Stimulated activated naive CD4-positive, alpha-beta T cell treated with Interleukin-2 at 50 U/mL for 16 hours (primary cell): ENCODE results near the gene CWC27.
"Not testable (repeated sequence)": the region's sequence is repeated elsewhere in the genome, so short reads cannot be mapped to it uniquely, and the experiment has no call there.

Experiments used
- DNase-seq: peaks from one replicate; lab custom pipeline; 2025; lab: John Stamatoyannopoulos, UW

The CWC27 gene

DNA sequence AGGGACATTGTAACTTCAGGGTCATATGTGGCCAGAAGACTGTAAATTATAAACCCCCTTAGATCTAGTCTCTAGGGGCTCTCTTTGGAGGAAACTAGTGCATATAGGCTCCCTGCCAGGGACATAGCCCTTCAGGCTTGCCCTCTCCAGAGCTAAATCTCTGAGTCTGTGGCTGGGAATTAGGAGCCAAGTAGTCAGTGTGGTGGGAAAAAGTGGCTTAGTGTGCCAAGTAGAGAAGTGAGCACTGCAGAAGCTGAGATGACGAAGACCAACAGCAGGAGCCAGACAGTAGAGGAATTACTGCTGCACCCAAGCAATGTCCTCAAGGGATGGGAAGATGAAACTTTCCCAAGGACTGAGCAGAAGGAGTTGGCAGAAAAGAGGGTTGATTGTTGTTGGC lies 71.2 kb downstream of the CWC27 start:
- no peak for DNase-seq

DNA sequence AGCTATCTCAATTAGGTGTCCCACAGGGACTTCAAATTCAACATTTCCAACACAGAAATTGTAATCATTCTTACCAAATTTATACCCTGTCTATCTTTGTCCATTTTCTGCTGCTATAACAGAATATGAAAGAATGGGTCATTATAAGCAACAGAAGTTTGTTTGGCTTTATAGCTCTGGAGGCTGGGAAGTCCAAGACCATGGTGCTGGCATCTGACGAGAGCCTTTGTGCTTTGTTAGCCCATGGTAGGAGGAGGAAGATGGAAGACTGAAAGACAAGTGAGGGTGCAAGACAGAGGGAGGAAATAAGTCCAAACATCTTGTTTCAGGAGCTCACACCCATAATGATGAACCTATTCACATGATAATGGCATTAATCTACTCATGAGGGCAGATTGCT lies 72.2 kb downstream of the CWC27 start:
- DNase-seq = no peak

DNA sequence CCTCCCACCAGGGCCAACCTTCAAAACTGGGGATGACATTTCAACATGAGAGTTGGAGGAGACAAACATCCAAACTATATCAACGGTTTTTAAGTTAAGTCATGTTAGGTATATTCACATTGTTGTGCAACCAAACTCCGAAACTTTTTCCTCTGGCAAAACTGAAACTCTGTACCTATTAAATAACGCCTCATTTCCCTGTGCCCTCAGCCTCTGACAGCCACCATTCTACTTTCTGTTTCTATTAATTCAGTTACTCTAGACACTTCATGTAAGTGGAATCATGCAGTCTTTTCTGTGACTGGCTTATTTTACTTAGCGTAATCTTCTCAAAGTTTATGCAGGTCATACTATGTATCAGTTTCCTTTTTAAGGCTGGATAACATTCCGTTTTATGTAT lies 85.0 kb downstream of the CWC27 start:
- no peak for DNase-seq

DNA sequence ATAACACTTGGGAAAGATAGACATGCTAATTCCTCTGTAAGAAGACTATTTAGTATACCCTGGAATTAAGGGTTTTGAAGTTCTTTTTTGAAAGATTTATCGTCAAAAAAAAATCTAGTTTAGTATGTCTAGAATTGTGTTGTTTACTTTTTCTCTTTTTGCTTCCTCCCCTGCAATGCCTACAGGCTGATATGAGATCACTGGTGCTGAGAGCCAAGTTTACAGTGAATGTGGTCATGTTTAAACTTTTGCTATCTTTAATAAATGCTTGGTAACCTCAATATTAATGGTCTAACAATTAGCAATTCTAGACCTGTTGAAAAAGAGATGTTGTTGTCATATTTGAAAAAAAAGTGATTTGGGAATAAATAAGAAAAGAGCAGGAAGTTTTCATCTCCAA lies 86.1 kb downstream of the CWC27 start:
- no peak for DNase-seq

DNA sequence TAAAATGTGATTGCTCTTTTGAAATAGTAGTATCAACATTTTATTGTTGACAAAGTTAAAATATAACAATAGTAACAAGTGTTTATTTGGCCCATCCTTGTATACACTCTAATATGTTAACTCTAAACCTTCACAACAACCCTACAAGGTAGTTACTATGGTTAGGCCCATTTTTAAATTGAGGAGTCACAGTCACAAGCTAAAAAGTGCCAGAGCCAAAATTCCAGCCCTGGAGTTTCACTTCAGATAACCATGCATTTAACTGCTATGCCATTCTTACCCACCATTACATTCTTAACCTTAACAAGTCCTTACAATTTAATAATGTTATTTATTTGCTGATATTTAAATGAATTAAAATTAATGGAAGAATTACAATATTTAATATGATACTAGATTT lies 91.2 kb downstream of the CWC27 start:
- DNase-seq = no peak

DNA sequence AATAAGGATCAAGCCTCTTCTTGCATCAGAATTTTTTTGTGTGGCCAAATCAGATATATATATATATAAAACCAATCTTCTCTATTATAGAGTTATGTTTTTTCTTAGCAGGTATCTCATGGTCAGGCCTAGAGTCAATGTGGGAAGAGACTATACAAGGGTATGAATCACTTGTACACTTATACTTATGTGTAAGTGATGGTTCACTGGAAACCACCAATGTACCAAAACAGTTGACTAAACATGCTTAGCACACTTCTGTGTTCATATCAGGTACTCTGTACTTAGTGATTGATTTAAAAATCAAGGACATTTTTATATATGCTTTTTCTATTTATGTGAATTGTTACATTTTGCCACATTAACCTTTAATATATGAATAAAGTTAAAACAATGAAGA lies 92.6 kb downstream of the CWC27 start:
- DNase-seq = no peak

DNA sequence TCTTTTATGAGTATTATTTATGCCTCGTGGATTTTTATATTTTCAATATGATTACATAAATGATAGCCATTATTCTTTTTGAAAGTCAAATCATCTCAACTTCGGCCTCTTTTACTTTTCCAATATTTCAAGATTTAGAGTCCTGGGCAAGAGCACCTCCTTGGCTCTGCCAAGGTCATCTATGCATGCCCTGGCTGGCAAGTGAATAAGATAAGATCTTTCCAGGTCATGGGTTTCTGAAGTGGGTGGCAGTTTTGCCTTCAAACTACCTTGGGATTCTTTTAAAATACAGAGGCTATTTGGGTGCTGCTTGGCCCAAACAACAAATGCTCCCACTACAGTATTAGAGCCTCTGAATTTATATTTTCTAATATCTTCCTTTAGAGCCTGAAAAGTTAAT lies 95.4 kb downstream of the CWC27 start:
- DNase-seq = no peak

DNA sequence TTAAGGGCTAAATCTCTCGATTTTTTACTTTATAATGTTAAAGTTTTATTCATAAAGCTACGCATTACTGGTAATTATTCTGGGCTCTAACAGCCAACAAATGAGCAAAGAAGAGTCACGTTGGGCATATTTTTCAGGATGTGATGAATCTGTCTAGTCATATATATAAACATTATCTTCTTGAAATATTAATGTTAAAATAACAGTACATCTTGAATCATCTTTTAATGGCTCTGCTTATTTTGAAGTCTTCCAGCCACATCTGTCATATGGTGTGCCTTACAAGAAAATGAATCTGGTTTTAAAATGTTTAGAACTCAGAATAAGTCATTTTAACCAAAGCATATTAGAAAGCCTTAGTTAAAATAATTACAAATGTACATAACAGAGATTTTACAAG lies 96.9 kb downstream of the CWC27 start:
- no peak for DNase-seq

DNA sequence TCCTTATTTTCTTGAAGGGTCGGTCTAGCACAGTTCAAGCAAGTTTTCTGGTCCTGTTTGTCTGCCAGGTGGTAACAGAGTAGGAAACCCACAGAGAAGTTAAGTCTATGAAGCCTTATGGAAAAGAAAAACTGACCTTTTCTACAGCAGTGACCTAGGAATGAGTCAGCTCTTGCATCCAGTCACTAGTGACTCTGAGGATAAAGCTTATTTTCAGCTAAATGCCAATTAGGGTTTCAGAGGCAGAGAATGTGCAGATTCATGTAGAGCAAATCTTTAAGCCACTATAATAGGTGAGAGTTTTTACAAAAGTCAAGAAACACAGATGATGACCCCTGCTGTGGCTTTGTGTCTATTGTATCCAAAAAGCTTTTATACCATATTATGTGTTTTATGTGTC lies 100.7 kb downstream of the CWC27 start:
- no peak for DNase-seq

DNA sequence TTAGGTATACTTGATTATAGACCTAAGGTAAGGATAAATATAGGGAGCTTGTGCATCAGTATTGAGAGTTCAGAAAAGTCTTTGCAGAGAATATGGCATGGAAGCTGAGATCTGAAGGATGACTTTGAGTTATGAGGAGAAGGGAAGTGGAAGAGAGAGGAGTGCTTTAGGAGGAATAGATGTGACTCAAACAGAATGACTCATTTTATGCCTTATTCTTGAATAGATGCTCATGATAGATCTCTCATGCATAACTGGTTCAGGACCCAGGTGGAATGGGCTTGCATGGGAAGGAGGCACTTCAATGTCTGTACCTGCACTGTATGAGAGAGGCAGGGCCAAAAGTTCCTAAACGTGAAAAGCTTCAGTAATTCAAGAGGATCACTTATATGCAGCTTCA lies 103.3 kb downstream of the CWC27 start:
- DNase-seq = no peak

DNA sequence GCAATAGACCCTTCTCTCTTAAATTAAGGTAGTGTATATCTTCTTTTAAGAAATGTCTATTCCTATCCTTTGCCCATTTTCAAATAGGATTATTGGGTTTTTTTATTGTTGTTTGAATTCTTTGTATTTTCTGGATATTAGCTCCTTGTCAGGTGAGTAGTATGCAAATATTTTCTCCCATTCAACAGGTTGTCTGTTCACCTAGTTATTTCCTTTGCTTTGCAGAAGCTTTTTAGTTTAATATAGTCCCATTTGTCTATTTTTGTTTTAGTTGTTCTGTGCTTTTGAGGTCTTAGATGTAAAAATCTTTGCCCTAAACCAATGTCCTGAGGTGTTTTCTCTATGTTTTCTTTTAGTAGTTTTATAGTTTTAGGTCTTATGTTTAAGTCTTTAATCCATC lies 104.7 kb downstream of the CWC27 start:
- DNase-seq = no peak

DNA sequence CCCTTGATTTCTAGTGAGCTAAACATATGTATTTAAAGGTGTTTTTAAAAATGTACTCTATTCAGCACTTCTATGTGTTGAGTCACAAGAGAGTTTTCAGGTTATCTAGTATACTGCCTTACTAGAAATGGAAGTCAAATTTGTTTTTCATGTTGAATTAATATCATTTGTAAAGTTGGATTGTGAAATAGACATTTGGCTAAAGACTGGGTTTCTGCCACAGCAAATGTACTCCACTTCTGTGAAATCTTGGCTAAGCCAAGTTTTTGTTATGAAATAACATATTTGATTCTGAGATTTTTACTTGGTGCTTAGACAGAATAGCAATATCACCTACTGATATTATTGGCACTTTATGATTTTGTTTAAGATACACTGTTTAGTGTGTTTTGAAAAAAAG lies 106.0 kb downstream of the CWC27 start:
- DNase-seq = no peak

DNA sequence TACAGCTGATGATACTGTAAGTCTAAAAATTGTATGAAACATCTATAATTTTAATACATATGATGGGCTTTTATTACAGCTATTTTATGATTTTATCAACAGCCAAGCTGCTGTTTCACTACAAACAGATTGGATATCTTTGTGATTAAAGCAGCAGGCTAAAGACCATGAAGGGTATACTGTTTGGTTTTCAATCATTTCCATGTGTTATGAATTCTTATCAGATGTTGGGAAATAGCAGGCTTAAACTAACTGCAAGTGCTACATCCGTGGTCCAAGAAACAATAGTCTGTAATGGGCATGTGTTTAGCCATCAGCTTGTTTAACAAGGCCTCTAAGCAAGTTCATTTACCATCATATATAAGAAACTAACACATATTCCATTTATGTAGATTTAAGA lies 107.5 kb downstream of the CWC27 start:
- DNase-seq = no peak

DNA sequence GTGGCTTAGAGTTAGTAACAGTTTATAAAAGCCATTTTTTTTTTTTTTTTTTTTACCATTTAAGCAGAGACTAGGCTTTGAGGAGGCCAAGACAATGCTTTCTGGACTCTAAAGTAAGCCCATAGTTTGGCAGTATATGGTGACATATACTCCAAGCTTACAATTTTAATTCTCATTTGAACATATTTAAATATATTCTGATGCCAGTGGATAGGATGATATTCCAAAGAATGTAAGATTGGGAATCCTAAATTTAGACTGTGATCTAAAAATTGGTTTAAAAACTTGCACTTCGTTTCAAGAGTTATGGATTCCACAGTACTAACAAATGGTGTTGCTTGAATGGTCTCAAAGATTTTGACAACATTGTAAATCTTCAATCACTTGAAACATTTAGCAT lies 112.1 kb downstream of the CWC27 start:
- DNase-seq = no peak

DNA sequence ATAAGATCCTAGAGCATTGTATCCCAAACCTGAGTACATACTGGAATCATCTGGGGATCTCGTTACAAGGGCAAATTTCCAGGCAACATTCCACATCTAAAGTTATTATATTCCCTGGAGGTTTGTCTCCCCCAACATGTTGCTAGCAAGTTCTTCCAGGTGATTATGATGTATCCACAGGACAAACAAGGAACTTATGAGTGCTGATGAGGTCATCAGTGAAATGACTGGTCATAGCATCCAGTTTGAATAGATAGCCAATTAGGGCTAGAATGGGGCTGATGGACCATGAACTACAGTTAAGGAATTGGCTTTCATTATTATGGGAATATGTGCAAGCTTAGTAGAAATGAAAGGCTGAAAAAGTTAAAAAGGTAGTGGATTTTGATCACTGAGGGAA lies 115.2 kb downstream of the CWC27 start:
- DNase-seq = no peak

DNA sequence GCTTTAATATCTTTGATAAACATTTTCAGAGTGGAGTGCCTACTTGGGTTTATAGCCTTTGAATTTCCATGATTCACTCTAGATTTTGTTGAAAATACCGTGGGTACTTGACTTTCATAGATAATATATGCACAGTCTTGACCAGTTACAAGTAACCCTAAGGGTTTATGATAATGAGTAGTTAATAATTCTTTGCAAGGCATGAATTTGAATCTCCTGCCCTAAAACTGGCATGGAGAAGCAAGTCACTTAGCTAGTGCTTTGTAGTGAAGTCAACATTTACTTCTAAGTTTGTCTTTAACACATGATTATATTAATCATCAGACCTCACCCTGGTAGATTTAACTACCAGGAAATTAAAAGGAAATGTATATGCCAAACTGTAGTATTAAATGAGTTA lies 115.8 kb downstream of the CWC27 start:
- DNase-seq = no peak

DNA sequence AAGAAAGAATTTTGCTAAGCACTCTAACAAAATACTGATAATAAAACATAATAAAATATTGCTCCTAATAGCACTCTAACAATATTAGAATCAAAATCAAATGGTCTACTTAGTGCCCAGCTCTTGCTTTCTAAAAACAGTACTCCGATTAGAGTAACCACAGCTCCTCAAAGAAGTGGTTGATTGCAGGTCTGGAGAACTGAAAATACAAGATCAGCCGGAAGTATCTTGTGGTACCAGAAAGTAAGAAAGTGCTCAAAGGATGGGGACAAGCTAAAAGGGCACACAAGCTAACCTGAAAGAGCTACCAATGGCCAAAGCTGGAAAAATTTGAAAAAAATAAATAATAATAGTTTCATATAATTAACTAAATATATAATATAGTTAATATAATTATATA lies 119.2 kb downstream of the CWC27 start:
- no peak for DNase-seq

DNA sequence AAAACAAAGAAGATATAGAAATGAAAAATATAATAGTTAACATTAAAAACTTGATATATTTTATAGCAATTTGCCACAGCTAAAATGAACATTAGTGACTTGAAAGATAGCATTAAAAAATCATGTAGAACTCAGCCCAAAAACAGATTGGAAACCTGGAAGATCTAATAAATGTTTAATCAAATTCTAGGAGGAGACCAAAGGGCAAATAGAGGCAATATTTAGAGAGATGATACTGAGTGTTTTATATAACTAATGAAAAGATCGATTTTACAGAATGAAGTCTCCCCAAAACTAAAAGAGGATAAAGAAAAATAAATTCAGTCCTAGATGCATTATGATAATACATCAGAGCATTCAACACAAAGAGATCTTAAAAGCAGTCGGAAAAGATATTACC lies 127.0 kb downstream of the CWC27 start:
- DNase-seq = no peak

DNA sequence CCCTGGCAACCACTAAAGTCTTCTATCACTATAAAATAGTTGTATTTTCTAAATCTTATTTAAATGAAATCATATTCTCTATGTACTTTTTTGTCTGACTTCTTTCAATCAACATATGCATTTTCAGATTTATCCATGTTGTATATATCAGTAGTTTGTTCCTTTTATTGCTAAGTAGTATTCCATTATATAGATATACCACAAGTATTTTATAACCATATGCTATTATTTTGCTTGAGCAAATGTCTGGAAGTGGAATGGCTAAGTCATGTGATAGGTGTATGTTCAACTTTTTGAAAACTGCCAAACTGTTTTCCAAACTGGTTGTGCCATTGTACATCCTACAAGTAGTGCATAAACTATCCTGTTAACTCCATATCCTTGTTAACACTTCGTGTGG lies 131.1 kb downstream of the CWC27 start:
- DNase-seq = no peak

DNA sequence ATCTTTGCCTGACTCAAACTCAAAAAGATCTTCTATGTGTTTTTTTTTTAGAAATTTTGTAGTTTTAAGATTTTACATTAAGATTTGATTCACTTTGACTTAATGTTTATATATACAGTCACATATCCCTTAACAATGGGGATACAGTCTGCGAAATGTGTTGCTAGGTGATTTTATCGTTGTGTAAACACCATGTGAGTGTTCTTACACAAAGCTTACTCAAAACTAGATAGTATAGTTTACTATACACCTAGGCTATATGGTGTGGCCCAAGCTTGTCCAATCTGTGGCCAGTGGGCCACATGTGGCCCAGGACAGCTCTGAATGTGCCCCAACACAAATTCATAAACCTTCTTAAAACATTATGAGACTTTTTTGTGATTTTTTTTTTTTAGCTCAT lies 131.9 kb downstream of the CWC27 start:
- DNase-seq = no peak

DNA sequence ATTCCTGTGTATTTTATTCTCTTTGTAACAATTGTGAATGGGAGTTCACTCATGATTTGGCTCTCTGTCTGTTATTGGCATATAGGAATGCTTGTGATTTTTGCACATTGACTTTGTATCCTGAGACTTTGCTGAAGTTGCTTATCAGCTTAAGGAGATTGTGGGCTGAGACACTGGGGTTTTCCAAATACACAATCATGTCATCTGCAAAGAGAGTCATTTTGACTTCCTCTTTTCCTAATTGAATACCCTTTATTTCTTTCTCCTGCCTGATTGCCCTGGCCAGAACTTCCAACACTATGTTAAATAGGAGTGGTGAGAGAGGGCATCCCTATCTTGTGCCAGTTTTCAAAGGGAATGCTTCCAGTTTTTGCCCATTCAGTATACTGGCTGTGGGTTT lies 138.7 kb downstream of the CWC27 start:
- DNase-seq = not testable (repeated sequence)

DNA sequence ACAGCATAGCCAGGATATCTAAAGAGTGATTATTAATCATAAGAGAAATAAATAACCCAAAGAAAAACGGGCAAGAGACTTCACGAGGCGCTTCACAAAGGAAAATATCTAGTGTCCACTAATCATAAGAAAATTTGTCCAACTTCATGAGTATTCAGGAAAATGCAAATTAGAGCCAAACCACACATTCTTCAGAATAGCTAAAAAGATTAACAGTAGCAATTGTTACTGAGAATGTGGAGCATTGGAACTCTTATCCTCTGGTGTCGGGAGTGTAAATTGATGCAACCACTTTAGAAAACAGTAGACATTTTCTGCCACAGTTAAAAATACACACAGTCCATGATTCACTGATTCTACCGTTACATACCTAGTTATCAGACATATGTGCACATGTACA lies 145.7 kb downstream of the CWC27 start:
- DNase-seq = no peak

DNA sequence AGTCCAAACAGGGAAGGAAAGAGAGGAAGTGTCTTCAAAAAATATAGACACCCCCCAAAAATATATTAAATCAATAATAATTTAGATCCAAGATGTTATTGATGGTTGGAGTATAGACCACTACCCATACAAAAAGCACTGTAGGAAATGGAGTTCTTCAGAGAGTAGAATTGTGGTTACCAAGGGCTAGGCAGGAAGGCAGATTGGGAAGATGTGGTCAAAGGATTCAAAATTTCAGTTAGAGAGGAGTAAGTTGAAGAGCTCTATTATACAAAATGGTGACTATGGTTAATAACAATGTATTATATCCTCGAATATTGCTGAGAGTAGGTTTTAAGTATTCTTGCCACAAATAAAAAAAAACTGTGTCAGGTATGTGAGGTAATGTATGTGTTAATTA lies 149.4 kb downstream of the CWC27 start:
- no peak for DNase-seq

DNA sequence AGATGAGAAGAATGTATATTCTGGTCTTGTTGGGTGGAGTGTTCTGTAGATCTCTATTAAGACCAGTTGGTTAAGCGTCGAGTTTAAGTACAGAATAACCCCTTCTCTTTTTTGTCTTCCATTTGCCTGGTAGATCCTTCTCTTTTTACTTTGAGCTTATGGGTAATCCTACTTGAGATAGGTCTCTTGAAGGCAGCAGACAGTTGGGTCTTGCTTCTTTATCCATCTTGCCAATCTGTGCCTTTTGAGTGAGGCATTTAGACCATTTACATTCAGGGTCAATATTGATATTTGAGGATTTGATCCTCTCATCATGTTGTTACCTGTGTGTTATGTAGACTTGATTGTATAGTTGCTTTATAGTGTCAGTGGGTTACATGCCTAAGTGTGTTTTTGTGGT lies 152.7 kb downstream of the CWC27 start:
- no peak for DNase-seq

DNA sequence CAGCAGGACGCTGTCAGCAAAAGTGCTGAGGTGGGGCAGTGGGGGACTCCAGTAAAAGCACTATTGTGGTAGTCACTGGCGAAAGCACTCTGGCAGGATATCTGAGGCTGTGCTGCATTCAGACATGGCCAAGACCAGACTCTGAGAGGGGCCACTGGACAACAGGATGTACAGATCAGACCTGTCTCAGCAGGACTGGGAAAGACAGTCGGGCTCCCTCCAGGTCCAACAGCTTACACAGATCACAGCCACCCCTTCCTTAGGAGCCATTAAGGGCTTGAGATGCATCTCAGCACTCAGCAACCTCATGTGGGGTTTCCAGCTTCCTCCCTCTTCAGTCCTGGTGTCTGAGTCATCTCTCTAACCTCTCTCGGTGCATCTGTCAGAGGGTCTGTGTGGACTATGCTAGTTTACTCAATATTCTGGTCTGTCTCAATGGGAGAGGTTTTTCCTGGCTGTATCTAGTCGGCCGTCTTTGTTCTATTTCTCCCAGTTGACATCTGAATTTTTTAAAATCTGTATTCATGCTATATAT lies 154.5 kb downstream of the CWC27 start:
- DNase-seq = no peak
